SK-N-SH treated with all-trans-retinoic acid at 6 μM for 48 hours (cell line): ENCODE data around the gene ZNF684.

Experiments
- ATAC-seq: fragments of 200-7000 bp; cut with Tn5 transposase; 3 replicates; pipeline ENCODE4 v1.9.1; 2020; ENCODE audit warnings: mild to moderate bottlenecking, moderate library complexity
- ARNTL ChIP-seq: fragments of 450-650 bp; formaldehyde crosslinking; IDR thresholded peaks from 2 replicates; pipeline ENCODE4 v1.5.0; 2020; ENCODE audit warnings: low read depth, mild to moderate bottlenecking, moderate library complexity, borderline replicate concordance
- BACH2 ChIP-seq: fragments of 250-450 bp; sonication (Bioruptor Pico); IDR thresholded peaks from 2 replicates; pipeline ENCODE4 v1.9.0; 2021; ENCODE audit warnings: mild to moderate bottlenecking, borderline replicate concordance
- CSDC2 ChIP-seq: fragments of 250-450 bp; sonication (Bioruptor Pico); IDR thresholded peaks from 2 replicates; pipeline ENCODE4 v1.5.0; 2020; ENCODE audit warnings: mild to moderate bottlenecking, moderate library complexity
- ESRRG ChIP-seq: fragments of 250-450 bp; sonication (Bioruptor Pico); IDR thresholded peaks from 2 replicates; pipeline ENCODE4 v1.6.1; 2021; ENCODE audit warnings: mild to moderate bottlenecking
- GLIS3 ChIP-seq: fragments of 250-450 bp; sonication (Bioruptor Pico); IDR thresholded peaks from 2 replicates; pipeline ENCODE4 v1.5.0; 2020; ENCODE audit warnings: mild to moderate bottlenecking, moderate library complexity
- ISL1 ChIP-seq: fragments of 250-450 bp; sonication (Bioruptor Pico); IDR thresholded peaks from 2 replicates; pipeline ENCODE4 v2.1.2; 2022; ENCODE audit warnings: mild to moderate bottlenecking, moderate library complexity
- OSR1 ChIP-seq: fragments of 250-450 bp; sonication (Bioruptor Pico); IDR thresholded peaks from 2 replicates; pipeline ENCODE4 v1.8.0; 2022; ENCODE audit warnings: moderate library complexity, mild to moderate bottlenecking, inconsistent platforms
- PPARA ChIP-seq: fragments of 250-450 bp; sonication (Bioruptor Pico); IDR thresholded peaks from 2 replicates; pipeline ENCODE4 v1.5.0; 2020; ENCODE audit warnings: mild to moderate bottlenecking, borderline replicate concordance
- RARB ChIP-seq: fragments of 250-450 bp; sonication (Bioruptor Pico); IDR thresholded peaks from 2 replicates; pipeline ENCODE4 v1.8.0; 2021; ENCODE audit warnings: mild to moderate bottlenecking, moderate library complexity
- SNAI2 ChIP-seq: fragments of 250-450 bp; sonication (Bioruptor Pico); IDR thresholded peaks from 2 replicates; pipeline ENCODE4 v1.5.0; 2020; ENCODE audit warnings: mild to moderate bottlenecking, moderate library complexity
- TOX ChIP-seq: fragments of 250-450 bp; sonication (Bioruptor Pico); IDR thresholded peaks from 2 replicates; pipeline ENCODE4 v1.8.0; 2021; ENCODE audit warnings: mild to moderate bottlenecking, moderate library complexity, borderline replicate concordance
- ZC3H10 ChIP-seq: fragments of 250-450 bp; sonication (Bioruptor Pico); IDR thresholded peaks from 2 replicates; pipeline ENCODE4 v1.5.1; 2021; ENCODE audit warnings: mild to moderate bottlenecking, moderate library complexity
- ZFP3 ChIP-seq: fragments of 250-450 bp; sonication (Bioruptor Pico); IDR thresholded peaks from 2 replicates; pipeline ENCODE4 v1.5.0; 2020; ENCODE audit warnings: mild to moderate bottlenecking, moderate library complexity
- ZFP30 ChIP-seq: fragments of 450-650 bp; formaldehyde crosslinking; IDR thresholded peaks from 2 replicates; pipeline ENCODE4 v1.5.0; 2022; ENCODE audit warnings: mild to moderate bottlenecking, moderate library complexity
- ZNF565 ChIP-seq: fragments of 450-650 bp; formaldehyde crosslinking; conservative IDR thresholded peaks from 2 replicates; pipeline ENCODE4 v1.5.0; 2020; ENCODE audit warnings: low read depth, mild to moderate bottlenecking, moderate library complexity
- ZNF70 ChIP-seq: fragments of 450-650 bp; formaldehyde crosslinking; IDR thresholded peaks from 2 replicates; pipeline ENCODE4 v1.5.0; 2020; ENCODE audit warnings: mild to moderate bottlenecking, moderate library complexity
- ZNF8 ChIP-seq: fragments of 450-650 bp; formaldehyde crosslinking; IDR thresholded peaks from 2 replicates; pipeline ENCODE4 v1.5.0; 2020; ENCODE audit warnings: mild to moderate bottlenecking, moderate library complexity
- TF ChIP-seq, protein P1 (sequence below): fragments of 250-450 bp; sonication (Bioruptor Pico); IDR thresholded peaks from 2 replicates; pipeline ENCODE4 v1.5.0; 2020; ENCODE audit warnings: mild to moderate bottlenecking, moderate library complexity
- TF ChIP-seq, protein P2 (sequence below): fragments of 250-450 bp; sonication (Bioruptor Pico); IDR thresholded peaks from 2 replicates; pipeline ENCODE4 v1.8.0; 2021; ENCODE audit warnings: low read depth, mild to moderate bottlenecking, moderate library complexity, borderline replicate concordance
- TF ChIP-seq, protein P3 (sequence below): fragments of 250-450 bp; sonication (Bioruptor Pico); IDR thresholded peaks from 2 replicates; pipeline ENCODE4 v1.5.1; 2020; ENCODE audit warnings: low read depth, mild to moderate bottlenecking, moderate library complexity
- TF ChIP-seq, protein P4 (sequence below): fragments of 250-450 bp; sonication (Bioruptor Pico); IDR thresholded peaks from 2 replicates; pipeline ENCODE4 v1.5.1; 2021; ENCODE audit warnings: mild to moderate bottlenecking, moderate library complexity
- TF ChIP-seq, protein P5 (sequence below): fragments of 250-450 bp; sonication (Bioruptor Pico); IDR thresholded peaks from 2 replicates; pipeline ENCODE4 v1.8.0; 2020; ENCODE audit warnings: mild to moderate bottlenecking, moderate library complexity, borderline replicate concordance

Gene ZNF684

GRCh38 chr1:40539338-40539737, 7.9 kb downstream of the ZNF684 start:
- TF ChIP-seq ZNF8, result no peak
- no peak for TF ChIP-seq ZNF565
- TF ChIP-seq TOX (CRISPR knock-in tag), result no peak
- TF ChIP-seq, protein P1, sequence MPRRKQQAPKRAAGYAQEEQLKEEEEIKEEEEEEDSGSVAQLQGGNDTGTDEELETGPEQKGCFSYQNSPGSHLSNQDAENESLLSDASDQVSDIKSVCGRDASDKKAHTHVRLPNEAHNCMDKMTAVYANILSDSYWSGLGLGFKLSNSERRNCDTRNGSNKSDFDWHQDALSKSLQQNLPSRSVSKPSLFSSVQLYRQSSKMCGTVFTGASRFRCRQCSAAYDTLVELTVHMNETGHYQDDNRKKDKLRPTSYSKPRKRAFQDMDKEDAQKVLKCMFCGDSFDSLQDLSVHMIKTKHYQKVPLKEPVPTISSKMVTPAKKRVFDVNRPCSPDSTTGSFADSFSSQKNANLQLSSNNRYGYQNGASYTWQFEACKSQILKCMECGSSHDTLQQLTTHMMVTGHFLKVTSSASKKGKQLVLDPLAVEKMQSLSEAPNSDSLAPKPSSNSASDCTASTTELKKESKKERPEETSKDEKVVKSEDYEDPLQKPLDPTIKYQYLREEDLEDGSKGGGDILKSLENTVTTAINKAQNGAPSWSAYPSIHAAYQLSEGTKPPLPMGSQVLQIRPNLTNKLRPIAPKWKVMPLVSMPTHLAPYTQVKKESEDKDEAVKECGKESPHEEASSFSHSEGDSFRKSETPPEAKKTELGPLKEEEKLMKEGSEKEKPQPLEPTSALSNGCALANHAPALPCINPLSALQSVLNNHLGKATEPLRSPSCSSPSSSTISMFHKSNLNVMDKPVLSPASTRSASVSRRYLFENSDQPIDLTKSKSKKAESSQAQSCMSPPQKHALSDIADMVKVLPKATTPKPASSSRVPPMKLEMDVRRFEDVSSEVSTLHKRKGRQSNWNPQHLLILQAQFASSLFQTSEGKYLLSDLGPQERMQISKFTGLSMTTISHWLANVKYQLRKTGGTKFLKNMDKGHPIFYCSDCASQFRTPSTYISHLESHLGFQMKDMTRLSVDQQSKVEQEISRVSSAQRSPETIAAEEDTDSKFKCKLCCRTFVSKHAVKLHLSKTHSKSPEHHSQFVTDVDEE (CRISPR knock-in tag), result no peak
- no peak for TF ChIP-seq OSR1
- TF ChIP-seq CSDC2 (CRISPR knock-in tag), result no peak
- TF ChIP-seq ZFP30 (CRISPR knock-in tag), result no peak
- no peak for TF ChIP-seq ZFP3 (CRISPR knock-in tag)
- TF ChIP-seq, protein P2, sequence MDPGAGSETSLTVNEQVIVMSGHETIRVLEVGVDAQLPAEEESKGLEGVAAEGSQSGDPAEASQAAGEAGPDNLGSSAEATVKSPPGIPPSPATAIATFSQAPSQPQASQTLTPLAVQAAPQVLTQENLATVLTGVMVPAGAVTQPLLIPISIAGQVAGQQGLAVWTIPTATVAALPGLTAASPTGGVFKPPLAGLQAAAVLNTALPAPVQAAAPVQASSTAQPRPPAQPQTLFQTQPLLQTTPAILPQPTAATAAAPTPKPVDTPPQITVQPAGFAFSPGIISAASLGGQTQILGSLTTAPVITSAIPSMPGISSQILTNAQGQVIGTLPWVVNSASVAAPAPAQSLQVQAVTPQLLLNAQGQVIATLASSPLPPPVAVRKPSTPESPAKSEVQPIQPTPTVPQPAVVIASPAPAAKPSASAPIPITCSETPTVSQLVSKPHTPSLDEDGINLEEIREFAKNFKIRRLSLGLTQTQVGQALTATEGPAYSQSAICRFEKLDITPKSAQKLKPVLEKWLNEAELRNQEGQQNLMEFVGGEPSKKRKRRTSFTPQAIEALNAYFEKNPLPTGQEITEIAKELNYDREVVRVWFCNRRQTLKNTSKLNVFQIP (CRISPR knock-in tag), result no peak
- no peak for TF ChIP-seq SNAI2
- no peak for TF ChIP-seq GLIS3 (CRISPR knock-in tag)
- no peak for TF ChIP-seq RARB (CRISPR knock-in tag)
- TF ChIP-seq, protein P3, sequence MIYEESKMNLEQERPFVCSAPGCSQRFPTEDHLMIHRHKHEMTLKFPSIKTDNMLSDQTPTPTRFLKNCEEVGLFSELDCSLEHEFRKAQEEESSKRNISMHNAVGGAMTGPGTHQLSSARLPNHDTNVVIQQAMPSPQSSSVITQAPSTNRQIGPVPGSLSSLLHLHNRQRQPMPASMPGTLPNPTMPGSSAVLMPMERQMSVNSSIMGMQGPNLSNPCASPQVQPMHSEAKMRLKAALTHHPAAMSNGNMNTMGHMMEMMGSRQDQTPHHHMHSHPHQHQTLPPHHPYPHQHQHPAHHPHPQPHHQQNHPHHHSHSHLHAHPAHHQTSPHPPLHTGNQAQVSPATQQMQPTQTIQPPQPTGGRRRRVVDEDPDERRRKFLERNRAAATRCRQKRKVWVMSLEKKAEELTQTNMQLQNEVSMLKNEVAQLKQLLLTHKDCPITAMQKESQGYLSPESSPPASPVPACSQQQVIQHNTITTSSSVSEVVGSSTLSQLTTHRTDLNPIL (CRISPR knock-in tag), result no peak
- no peak for TF ChIP-seq ESRRG (CRISPR knock-in tag)
- no peak for ATAC-seq

DNA sequence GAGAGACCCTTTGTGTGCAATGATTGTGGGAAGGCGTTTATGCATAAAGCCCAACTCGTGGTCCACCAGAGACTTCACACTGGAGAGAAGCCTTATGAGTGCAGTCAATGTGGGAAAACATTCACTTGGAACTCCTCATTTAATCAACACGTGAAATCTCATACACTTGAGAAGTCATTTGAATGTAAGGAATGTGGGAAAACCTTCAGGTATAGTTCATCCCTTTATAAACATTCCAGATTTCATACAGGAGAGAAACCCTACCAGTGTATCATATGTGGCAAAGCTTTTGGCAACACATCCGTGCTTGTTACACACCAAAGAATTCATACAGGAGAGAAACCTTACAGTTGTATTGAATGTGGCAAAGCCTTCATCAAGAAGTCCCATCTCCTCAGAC, 15.5 kb downstream of the ZNF684 start:
- no peak for ATAC-seq
- TF ChIP-seq ZNF70 (CRISPR knock-in tag) (no peak), ESRRG (CRISPR knock-in tag) (no peak), TOX (CRISPR knock-in tag) (no peak), OSR1 (no peak), ISL1 (CRISPR knock-in tag) (no peak), ARNTL (CRISPR knock-in tag) (no peak), ZFP3 (CRISPR knock-in tag) (no peak)
- TF ChIP-seq, protein P4, sequence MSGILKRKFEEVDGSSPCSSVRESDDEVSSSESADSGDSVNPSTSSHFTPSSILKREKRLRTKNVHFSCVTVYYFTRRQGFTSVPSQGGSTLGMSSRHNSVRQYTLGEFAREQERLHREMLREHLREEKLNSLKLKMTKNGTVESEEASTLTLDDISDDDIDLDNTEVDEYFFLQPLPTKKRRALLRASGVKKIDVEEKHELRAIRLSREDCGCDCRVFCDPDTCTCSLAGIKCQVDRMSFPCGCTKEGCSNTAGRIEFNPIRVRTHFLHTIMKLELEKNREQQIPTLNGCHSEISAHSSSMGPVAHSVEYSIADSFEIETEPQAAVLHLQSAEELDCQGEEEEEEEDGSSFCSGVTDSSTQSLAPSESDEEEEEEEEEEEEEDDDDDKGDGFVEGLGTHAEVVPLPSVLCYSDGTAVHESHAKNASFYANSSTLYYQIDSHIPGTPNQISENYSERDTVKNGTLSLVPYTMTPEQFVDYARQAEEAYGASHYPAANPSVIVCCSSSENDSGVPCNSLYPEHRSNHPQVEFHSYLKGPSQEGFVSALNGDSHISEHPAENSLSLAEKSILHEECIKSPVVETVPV (CRISPR knock-in tag), result no peak
- TF ChIP-seq, protein P3 (CRISPR knock-in tag), result no peak
- TF ChIP-seq, protein P5, sequence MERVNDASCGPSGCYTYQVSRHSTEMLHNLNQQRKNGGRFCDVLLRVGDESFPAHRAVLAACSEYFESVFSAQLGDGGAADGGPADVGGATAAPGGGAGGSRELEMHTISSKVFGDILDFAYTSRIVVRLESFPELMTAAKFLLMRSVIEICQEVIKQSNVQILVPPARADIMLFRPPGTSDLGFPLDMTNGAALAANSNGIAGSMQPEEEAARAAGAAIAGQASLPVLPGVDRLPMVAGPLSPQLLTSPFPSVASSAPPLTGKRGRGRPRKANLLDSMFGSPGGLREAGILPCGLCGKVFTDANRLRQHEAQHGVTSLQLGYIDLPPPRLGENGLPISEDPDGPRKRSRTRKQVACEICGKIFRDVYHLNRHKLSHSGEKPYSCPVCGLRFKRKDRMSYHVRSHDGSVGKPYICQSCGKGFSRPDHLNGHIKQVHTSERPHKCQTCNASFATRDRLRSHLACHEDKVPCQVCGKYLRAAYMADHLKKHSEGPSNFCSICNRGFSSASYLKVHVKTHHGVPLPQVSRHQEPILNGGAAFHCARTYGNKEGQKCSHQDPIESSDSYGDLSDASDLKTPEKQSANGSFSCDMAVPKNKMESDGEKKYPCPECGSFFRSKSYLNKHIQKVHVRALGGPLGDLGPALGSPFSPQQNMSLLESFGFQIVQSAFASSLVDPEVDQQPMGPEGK, result no peak

DNA sequence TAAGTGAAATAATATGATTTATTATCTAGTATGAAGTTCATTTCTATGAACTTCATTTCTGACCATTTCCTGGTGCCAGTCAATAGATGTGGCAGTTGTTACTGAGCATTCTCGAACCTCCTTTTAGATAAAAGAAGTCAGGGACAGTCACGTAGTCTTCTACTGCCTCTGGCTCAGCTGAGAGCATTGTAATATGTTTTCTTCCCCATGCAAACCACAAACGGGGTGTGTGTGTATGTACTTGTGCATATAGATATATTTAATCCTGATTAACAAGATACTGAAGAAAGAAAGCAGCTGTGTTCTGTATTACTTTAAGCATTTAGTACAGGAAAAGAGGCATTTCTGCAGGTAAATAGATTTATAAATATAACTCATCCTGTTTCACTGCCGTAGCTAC, 21.6 kb downstream of the ZNF684 start:
- no peak for ATAC-seq
- TF ChIP-seq ISL1 (CRISPR knock-in tag) (no peak), PPARA (no peak), ARNTL (CRISPR knock-in tag) (no peak), RARB (CRISPR knock-in tag) (no peak), OSR1 (no peak), ZC3H10 (CRISPR knock-in tag) (no peak), SNAI2 (no peak), BACH2 (CRISPR knock-in tag) (no peak), ZFP3 (CRISPR knock-in tag) (no peak)
- TF ChIP-seq, protein P2 (CRISPR knock-in tag), result no peak
- TF ChIP-seq, protein P4 (CRISPR knock-in tag), result no peak
- TF ChIP-seq, protein P3 (CRISPR knock-in tag), result no peak
